ENCODE results near the gene BEND6.

DNA sequence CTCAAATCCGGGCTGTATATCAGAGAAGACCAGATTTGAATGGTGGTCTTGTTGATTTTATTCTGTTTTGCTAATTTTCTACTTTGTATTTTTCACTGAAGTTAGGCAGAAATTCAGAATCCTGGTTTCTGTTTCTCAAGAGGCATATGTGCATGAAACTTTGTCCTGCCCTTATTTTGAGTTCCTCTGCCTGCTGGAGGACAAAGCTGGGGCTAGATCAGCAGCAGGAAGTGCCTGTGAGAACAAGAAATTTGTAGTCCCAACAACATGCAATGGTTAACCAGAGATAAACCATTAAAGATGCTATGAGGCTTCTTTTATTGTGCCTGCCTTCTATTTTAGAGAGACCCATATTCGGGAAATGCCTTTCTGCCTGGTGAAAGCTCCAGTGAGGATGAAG is 37.1 kb downstream of the BEND6 start:
- TF ChIP-seq, protein P1, sequence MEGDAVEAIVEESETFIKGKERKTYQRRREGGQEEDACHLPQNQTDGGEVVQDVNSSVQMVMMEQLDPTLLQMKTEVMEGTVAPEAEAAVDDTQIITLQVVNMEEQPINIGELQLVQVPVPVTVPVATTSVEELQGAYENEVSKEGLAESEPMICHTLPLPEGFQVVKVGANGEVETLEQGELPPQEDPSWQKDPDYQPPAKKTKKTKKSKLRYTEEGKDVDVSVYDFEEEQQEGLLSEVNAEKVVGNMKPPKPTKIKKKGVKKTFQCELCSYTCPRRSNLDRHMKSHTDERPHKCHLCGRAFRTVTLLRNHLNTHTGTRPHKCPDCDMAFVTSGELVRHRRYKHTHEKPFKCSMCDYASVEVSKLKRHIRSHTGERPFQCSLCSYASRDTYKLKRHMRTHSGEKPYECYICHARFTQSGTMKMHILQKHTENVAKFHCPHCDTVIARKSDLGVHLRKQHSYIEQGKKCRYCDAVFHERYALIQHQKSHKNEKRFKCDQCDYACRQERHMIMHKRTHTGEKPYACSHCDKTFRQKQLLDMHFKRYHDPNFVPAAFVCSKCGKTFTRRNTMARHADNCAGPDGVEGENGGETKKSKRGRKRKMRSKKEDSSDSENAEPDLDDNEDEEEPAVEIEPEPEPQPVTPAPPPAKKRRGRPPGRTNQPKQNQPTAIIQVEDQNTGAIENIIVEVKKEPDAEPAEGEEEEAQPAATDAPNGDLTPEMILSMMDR (IDR thresholded peaks at IDR 0.05): no peak
- TF ChIP-seq POLR2A (IDR thresholded peaks at IDR 0.05) (no peak), POLR2AphosphoS5 (IDR thresholded peaks at IDR 0.05) (no peak), EP300 (IDR thresholded peaks at IDR 0.05) (no peak)
